Stimulated activated CD4-positive, alpha-beta T cell treated with anti-CD3 and anti-CD28 coated beads, TNF-alpha, amount 100 ng/mL, for 48 hours (primary cell): ENCODE data around the gene ZBTB43.

Experiments
- DNase-seq, 3 donors: peaks; one replicate each; pipeline ENCODE4 v3.0.0-alpha.2; 2020; ENCODE audit warnings: low read depth in 3 of 3

ZBTB43 gene

GRCh38 chr9:126886034-126886822, 81.4 kb downstream of the ZBTB43 start:
- DNase-seq = no peak

GRCh38 chr9:126886897-126887296, 82.1 kb downstream of the ZBTB43 start:
- no peak for DNase-seq
